GM10847 (cell line): ENCODE results near the gene KRT36.

Source experiments
- POLR2A ChIP-seq: IDR thresholded peaks from 2 replicates; pipeline ENCODE4 v1.6.1; 2011; ENCODE audit not compliant: insufficient read length; ENCODE audit errors: extremely low read depth

Gene KRT36

GRCh38 chr17:41527063-41528023 lies 37.6 kb upstream of the KRT36 start:
- no peak for TF ChIP-seq POLR2A

- no peak for TF ChIP-seq POLR2A
Measured at GRCh38 chr17:41524261-41524660, 34.6 kb upstream of the KRT36 start.

- TF ChIP-seq POLR2A = no peak
Measured at GRCh38 chr17:41523787-41524186, 34.1 kb upstream of the KRT36 start.

- no peak for TF ChIP-seq POLR2A
Measured at GRCh38 chr17:41523225-41523593, 33.5 kb upstream of the KRT36 start.

DNA sequence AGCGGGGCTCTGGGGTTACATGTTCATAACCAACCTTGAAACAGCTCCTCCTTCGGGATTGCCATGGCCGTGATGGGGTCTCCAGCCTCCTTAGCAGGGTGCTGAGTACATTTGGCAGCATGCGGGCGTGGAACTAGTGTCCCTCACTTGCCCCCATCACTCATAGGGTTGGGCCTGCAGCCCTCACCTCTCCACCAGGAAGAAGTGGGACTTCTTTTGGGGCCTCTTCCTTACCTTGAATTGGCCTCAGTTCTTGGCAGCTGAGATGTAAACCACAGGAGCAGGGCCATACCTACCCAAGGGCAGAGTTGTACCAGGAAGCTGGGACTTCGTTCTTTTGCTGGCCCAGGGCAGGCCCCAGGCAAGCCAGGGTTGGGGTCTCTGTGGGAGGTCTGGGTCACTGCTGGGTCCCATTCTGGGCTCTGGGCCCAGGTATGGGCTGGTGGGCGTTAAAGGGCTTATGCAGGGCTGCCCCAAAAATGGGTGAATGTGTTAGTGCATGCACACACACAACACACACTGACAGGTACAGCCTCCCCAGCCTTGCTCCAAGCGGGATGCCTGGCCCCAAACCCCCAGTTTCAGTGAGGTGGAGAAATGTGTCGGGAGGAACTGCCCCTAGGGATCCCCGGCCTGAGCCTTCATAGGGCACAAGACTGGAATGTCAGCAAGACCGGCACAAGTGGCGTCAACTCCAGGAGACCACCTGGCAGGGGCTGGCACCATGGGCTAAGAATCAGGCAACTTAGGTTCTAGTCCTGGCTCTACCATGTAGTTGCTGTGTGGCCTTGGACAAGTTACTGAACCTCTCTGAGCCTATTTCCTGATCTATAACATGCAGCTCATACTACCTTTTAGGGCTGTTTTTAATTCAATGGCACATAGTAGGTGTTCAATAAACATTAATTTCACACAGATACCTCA lies 32.9 kb upstream of the KRT36 start:
- no peak for TF ChIP-seq POLR2A

DNA sequence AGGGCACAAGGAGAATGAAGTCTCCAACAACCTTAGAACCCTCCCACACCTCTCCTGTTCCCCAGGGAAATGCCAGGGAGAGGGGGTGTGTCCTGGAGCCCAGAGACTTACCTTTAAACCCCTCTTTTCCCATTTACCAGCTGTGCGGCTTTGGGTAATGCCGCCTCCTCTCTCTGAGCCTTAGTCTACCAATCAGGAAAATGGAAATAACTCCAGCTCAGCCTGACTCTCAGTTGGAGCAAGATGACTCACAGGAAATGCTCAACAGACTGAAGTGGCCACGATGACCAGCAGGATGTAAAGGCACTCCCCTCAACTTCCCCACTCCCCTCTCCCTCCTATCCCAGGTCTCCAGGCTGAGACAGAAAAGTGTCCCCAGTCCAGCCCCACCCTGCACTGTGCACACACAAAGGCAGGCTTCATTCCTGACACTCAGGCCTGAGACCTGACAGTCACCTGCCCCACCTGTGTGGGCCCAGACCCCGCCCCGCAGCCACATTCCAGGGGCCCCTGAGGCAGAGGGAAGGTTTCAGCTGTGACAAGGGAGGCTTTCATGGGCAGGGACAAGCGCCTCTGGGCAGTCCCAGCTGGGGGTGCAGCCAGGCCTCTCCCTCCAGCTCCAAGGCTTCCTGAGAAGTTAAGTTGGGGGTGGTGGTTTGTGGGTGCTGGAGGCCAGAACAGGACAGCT lies 32.0 kb upstream of the KRT36 start:
- TF ChIP-seq POLR2A = no peak

DNA sequence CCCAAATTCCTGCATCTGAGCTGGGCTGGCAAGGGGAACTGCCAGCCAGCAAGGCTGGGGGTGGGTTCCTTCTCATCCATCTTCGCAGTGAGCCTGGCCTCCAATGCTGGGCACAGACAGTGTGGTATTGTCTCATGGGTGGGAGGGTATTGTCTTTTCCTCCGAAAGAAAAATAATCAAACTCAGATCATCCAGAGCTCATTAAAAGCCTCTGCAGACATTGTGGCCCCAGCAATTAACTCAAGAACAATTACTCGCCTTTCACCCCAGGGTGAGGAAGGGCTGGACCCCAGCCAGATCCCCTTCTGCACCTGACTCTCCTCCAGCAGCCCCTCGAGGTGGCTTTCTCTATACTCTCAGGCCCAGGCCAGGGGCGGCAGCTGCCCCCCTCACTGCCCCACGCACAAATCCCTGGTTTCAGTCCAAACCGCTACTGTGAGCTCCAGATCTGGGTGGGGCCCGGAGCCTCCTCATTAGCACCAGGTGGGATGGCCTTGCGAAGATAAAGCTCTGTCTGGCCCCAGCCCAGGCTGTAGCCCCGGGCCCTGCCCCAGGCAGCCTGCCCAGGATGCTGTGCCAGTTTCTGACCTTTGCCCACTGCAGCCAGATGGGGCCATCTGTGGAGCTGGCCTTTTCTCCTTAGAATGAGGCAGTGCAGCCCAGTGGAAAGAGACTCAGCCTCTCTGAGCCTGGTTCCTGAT lies 31.3 kb upstream of the KRT36 start:
- no peak for TF ChIP-seq POLR2A

GRCh38 chr17:41519501-41520224 lies 30.0 kb upstream of the KRT36 start:
- no peak for TF ChIP-seq POLR2A

- no peak for TF ChIP-seq POLR2A
Measured at GRCh38 chr17:41518789-41519449, 29.2 kb upstream of the KRT36 start, which contains the start of gene KRT15. Gene KRT15, minus strand, starts transcription at chr17:41518890. Its CDS starts 63 bp downstream, at chr17:41518827.

DNA sequence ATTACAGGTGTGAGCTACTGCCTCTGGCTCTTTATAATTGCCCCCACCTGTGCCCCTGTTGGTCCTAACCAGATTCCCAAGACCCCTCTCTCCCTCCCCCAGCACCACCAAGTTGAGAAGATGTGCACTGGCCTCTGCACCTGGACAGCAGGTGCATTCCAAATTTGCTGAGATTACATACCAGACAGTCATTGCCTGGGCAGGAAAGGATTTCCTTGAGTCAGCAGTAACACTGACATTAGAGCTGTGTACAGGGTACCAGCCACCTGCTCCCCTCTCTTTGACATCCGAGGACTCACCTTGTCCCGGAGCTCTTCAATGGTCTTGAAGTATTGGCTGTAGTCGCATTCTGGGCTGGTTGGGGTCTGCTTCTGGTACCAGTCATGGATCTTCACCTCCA lies 28.3 kb upstream of the KRT36 start:
- TF ChIP-seq POLR2A = no peak

- no peak for TF ChIP-seq POLR2A
Measured at GRCh38 chr17:41516830-41517283, 27.1 kb upstream of the KRT36 start.

DNA sequence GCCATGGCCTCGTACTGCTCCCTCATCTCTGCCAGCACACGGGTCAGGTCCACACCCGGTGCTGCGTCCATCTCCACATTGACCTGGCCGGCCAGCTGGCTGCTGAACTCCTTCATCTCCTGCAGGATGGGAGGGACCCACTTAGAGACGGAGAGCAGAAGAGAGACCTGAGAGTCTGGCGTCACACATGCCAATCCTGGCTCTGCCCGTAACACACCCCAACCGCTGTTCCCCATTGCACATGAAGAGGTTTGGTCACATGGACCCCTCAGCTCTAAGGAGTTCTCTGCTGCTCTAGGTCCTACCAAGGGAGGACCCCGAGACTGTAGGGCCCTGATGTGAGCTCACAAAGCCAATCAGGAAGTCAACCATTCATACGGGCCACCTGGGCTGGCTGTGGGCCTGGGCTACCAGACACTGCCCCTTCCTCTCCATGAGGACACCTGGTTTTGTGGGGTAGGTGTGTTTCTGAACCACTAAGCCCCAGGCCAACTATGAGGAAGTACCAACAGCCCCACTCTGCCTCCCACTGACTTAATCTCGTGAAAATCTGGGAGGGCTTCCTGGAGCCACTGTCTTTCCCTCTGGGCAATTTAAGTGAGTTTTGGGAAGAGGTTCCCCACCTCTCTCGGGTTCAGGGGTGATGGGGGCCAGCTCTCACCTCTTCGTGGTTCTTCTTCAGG lies 26.6 kb upstream of the KRT36 start:
- no peak for TF ChIP-seq POLR2A

DNA sequence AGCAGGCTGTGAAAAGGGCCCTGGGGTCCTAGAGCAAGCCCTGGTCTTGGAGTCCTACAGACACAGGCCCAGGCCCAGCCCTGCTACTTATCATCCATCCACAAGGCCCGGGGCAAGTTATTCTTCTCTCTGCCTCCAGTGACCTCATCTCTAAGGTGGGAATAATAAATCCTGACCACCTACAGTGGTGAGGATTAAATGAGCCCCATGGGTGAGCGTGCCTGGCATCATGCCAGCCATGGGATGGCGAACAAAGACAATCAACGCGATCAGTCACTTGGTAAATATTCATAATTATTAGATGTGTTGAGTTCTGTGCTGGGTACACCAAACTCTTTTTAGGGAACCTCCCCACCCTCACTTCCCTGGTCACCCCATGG lies 23.4 kb upstream of the KRT36 start:
- no peak for TF ChIP-seq POLR2A
